GM18870 (cell line): ENCODE measurements around the gene TRABD2B.

Source experiments
- ATAC-seq: cut with Tn5 transposase; IDR thresholded peaks from one replicate; pipeline ENCODE4 v1.9.1; 2021; ENCODE audit warnings: moderate library complexity; ENCODE audit not compliant: unreplicated experiment

The TRABD2B gene

DNA sequence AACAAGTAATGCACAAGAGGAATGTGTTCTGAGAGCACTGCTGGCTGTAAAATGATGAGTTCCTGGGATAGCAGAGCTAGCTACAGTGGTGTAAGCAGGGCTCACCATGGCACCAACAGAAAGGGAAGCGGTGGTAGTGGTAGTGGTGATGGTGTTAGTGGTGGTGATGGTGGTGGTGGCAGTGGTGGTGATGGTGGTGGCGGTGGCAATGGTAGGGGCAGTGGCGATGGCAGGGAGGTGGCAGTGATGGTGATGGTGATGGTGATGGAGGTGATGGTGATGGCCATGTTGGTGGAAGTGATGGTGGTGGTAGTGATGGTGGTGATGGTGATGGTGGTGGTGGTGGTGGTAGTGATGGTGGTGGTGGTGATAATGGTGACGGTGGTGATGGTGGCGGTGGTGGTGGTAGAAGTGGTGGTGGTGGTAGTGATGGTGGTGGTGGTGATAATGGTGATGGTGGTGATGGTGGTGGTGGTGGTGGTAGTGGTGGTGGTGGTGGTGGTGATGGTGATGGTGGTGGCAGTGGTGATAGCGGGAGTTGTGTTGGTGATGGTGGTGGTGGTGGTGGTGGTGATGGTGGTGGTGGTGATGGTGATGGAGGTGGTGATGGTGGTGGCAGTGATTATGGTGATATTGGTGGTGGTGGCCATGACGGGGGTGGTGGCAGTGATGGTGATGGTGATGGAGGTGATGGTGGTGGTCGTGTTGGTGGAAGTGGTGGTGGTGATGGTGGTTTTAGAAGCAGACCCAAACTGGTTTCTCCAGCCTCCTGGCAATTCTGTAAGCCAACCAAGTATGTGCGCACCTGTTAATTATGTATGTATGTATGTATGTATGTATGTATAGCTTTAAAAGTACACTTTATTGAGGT, 254.1 kb downstream of the TRABD2B start:
- ATAC-seq, result no peak

DNA sequence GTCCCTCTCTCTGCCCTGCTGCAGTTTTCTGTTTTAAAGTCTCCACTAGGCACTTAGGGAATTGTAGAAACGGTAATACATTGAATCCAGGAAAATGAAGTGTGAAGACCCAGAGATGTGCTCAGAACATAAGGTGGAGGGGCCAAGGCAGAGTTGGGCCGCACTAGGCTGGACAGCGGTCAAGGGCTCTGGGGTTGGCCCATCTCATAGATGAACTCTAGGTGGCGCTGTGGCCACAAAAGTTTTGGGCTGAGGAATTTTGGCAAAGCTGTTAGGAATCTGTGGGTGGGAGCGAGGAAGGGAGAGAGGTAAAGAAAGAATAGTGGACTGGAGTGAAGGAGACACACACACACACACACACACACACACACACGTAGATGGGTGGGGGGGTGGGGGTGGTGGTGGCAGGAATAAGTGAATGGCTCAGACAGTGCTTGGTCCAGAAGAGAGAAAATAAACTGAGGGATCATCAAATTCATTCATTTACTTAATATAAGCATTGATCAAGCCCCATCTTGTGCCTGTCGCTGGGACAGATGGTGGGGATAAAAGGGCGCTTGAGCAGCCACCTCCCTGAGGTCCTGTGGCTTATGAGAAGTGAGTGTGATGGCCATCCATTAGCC, 258.5 kb downstream of the TRABD2B start:
- ATAC-seq, result no peak

DNA sequence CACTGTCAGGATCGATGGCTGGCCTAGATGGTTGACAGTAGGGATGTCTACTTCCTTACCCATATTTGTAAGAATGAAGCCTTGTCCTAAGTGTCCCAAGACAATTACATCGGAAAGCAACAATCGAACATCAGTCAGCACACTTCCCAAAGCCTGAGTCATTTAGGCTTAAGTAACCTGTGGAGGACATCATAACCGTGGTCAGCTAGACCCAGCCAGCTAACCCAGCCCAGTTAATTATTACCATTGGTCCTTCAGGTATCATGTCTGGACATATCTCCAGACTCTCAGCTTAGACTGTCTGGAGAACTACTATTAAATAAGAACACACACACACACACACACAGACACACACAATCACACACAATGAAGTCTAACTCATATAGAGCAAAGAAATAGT, 264.7 kb downstream of the TRABD2B start:
- no peak for ATAC-seq

DNA sequence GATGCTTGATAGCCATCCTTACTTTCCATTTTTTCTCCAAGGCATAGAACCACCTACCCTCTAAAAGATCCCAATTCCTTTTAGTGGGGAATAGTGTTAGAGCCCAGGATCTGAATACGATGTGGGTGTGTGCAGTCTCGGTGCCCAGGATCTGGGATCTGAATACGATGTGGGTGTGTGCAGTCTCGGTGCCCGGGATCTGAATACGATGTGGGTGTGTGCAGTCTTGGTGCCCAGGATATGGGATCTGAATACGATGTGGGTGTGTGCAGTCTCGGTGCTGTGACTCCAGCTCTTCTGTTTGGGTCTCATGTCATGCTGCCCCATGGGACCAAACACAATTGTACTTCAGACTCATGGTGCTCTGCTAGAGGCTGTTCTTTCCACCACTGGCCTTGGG, 265.5 kb downstream of the TRABD2B start:
- ATAC-seq, result no peak

DNA sequence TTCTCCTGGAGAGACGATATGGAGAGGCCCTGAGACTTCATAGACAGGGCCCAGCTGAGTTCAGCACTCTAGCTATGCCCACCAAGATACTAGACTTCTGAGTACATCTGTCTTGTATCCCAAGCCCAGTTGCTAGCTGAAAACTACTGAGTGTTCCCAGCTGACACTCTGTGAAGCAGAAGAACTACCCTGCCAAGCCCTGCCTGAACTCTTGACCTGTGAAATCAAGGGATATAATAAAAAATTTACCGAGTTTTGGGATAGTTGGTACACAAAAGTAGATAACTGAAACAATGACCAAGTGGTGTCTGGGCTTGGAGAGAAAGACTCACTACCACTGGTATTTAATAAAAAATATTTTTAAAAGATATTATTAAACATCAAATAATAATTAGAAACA, 267.5 kb downstream of the TRABD2B start:
- ATAC-seq, result no peak

DNA sequence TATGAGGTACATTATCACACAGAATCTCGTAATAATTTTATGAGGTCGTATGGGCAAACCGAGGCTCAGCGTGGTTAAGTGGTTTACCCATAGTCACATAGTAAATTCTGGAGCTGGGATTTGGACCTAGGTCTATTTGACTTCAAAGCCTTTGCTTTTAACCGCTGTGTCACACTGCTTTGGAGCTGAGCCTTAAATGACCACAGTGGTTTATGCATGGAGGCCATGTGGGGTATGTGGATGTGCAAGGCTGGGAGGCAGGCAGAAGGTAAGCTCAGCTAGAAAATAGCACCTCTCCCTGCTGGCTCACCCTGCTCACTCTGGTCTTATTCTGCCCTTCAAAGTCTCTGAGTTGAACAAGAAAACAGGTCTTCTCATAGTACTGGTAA, 269.5 kb downstream of the TRABD2B start:
- ATAC-seq, result no peak

DNA sequence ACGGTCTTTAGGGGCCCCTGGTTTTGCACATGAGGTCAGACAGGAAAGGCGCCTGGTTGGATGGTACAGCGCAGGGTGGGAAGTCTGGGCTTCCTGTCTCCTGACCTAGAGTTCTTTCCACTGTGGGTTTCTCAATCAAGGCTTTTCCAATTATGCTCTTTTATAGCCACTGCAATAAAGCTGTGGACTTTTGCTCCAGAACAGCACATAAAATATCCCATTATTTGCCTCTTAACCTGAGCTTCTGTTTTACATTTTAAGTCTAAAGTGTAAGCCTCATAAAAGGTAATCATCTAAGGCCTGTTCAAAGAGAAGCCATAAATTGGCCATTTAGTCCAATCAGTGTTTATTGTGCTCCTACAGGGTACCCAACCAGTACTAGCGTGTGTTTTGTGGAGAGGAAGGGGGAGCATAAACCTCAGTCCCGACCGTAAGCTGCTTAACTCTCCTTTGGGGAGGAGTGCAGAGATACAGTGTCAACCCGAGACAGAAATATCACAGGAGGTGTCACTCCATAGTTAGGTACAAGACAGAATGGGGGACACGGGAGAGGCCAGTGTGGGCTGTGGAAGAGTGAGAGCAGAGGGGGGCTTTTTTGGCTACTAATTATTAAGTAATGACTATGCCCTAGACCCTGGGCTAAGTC, 270.0 kb downstream of the TRABD2B start:
- no peak for ATAC-seq

DNA sequence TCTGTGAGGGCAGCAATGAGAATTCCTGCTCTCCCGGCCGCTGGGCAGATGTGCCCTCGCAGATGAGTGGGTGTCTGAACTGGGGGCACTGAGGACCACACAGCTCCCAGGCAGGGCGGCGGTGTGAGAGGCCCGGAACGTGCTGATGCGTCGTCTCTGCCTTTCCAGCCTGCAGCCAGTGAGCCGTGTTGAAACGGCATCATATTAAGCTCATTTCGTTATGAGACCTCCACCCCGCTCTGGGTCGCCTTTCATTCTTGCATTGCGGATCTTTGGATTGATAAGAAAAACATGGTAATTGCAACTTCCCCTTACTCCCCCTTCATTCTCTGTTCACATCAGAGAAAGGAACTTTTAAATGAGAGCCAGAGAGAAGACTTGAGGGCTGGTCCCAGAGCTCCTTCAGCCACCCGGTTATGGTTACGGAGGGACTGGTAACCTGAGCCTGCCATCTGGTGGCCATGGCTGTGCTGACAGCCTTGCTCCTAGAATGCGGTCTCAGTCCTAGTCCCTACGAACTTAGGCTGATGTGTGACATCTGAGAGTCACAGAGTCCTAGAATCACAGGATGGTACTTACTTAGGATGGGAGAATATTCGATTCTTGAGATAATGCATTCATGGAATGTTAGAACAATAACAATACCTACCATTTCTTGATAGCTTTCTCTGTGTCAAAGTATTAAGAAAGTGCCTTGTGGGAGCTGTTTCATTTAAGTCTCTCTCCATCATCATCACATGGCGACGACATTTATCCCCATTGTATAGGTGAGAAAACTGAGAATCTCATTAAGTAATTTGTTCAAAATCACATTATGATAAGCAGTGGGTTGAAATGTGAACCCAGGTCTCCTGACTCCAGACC, 271.0 kb downstream of the TRABD2B start:
- peak; percentile 79 for ATAC-seq

DNA sequence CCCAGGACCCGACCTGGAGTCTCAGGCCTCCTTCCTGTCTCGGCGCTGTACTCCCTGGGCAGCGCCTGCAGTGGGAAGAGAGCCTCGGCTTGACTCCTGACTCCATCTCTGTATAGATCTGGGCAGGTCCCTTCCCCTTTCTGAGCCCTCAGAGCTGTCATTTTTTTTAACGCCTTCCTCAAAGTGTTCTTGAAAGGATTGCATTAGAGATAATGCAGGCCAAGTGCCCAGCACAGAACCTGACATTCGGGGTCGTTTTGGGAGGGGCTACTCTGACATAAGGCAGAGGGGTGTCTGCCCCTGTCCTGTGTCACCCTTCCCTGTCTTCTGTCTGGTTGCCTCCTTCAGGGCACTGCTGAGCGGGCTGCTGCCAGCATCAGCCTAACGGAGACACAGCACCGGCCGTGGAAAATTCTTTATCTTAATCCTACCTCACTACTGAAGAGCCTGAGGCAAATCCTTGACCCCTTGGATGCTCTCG, 271.6 kb downstream of the TRABD2B start:
- no peak for ATAC-seq

DNA sequence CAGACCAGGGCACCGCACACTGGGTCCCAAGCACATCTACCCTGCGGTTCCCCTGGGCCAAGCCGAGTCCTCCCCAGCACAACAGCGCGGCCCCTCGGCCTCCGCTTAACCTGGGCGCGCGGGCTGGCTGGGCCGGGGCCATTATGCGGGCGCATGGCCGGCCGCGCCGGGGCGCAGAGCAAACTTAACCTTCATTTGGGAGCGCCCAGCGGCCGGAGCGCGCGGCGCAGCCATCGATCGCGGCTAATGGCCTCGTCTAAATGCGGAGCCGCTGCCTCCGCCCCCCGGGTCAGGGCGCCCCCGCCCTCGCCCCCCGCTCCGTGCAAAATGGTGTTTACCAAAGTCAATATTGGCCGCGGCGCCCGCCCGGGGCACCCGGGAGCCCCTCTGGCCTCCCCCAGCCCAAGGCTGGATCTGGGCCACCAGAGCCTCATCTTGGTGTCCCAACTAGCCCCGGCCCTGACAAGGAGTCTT, 272.1 kb downstream of the TRABD2B start:
- ATAC-seq, result no peak

DNA sequence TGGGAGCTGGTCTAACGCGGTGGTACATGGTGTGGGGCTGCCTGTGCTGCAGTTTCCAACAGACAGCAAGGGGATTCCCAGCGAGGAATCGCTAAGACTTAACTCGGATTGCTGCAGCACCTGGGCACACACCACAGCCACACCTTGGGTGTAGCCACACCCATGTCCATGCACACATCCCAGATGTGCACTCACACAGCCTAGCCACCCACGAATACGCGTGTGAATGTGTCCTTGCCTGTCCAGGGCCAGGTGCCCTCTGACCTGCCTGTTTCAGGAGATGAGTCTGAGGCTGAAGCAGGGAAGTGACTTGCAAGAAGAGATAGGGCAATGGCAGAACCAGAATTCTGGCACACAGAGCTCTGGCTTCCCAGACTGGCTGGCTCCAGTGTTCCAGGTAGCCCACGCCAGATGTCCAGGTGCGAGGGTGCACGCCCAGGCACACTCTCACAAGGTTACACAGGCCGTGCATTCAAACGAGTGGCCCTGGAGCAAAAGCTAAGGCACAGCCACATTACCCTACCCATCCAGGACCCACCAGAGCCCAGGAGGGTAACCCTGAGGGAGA, 272.7 kb downstream of the TRABD2B start:
- no peak for ATAC-seq

DNA sequence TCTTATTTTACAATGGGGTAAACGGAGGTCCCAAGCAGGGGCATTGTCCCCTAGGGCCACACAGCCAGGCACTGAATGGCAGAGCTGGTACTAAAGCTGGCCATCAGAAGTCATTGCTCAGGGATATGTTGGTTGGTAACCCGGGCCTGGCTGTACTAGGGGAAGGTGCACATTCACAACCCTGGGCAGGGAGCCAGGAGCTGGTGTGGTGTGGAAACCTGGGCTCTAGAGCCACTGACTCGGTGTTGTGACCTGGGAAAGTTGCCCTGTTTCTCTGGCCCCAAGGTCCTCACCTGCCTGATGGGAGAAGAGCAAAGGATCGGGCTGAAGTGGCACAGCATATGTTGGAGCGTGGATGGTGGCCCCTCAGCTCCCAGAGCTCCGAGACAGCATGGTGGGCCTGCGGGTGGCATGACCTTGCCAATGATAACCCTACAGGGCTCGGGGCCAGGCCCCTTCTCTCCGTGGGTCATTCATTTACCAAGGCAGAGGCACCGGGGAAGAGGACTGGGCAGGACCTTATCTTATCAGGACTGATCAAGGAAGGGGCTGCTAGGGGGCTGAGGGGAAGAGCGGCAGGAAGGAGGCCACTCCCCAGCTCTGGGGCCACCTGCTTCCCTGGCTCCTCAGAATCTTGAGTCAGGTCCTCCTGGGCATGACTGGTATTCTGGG, 274.1 kb downstream of the TRABD2B start:
- no peak for ATAC-seq

DNA sequence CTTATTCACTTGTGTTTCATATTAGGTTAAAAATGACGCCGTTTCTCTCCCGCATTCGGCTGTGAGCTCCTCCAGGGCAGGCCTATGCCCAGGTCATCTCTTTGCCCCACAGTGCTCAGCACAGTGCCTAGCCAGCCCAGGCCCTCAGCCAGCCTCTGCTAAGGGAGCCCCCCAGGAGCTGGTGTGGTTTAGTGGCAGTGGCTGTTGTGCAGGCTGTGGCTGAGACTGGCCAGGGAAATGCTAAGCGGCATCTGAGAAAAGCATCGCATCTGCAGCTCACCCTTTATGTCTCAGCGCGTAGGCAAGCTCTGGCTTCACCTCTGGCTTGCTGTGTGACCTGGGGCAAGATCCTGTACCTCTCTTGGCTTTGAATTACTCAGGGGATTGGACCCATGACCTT, 275.1 kb downstream of the TRABD2B start:
- no peak for ATAC-seq

DNA sequence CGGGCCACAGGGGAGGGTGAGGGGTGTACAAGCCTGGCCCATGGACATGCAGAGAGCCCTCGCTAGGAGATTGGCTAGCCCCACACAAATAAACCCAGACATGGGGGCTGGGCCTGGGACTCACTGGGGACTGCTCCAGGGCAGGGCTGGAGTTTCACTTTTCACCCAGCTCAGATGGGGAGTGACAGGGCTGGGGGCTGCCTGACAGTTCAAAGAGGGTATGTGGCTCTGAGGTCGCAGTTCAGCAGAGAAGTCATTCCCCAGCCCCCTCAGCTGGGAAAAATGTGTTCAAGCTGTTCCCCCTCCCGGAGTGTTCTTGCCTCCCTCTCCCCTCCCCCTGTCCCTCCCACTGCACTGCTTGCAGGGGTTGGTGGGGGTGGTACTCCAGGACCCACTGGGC, 277.1 kb downstream of the TRABD2B start:
- no peak for ATAC-seq

DNA sequence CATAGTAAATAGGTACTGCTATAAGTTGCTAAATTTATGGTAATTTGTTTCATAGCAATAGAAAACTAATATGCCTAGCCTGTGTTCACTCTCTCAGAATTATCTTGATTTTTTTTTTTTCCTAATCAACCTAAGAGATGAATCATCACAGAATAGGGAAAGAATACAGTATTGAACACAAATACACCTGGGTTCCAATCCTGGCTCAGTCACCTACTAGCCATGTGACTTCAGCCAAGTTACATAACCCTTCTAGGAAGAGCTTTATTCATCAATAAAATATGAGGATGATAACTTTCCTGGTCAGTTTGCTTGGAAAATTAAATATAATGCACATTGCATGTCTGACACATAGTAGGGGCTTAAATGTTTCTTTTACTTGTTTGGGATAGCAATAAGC, 279.8 kb downstream of the TRABD2B start:
- no peak for ATAC-seq

DNA sequence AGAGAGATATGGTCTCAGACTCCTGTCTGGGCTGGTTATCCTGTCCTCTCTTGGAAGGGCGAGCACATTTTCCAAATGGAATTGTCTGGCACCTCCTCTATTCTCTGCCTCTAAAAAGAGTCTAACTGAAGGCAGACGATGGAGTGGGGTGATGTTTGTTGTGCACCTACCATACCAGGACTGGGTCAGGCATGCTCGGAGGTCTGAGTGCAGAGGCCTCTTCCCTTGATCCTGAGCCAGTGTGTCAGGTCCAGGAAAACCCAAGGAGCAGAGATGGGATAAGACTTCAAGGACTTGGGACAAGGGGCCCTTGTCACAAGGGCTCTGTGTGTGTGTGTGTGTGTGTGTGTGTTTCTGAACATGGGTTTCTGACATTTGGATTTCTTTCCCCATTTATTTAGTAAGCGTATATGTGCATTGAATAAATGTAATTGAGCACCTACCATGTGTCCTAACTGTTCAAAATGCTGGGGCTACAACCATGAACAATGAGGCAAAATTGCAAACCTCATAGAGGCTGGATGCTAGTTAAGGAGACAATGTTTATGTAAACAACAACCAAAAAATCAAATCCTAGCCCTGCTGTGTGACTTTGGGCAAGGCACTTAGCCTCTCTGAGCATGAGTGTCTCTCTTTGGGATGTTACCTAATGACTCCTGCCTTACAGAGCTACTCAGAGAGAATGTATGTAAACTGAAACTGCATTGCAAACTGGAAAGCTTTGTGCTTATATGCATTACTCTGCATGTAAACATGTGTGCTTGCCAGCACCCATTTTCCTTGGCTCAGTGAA, 283.0 kb downstream of the TRABD2B start:
- no peak for ATAC-seq

DNA sequence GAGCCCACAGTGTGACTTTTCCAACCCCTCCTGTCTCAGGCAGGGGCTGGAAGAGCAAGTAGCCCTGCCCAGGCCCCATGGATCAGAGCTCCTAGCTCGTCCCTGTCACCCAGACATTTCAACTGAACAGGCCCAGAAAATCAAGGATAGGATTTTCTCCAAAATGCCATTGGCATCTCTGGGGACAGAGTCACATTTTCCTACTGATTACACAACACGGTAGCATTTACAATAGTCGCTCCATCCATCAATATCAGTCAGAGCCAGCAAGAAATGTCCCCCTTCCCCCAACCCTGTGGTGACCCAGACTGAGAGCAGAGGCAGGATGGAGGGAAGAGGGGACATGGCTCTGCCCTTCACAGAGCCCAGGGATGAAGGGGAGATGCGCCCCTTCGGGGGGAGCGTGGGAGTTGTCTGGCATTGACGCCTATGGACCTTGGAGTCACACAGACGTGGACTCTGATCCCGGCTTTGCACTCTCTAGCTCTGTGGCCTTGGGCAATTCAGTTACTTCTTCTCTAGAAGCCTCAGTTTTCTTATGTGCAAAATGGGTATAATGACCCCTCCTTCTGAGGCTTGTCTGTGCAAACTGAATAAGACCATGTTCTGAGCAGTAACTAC, 283.7 kb downstream of the TRABD2B start:
- no peak for ATAC-seq

DNA sequence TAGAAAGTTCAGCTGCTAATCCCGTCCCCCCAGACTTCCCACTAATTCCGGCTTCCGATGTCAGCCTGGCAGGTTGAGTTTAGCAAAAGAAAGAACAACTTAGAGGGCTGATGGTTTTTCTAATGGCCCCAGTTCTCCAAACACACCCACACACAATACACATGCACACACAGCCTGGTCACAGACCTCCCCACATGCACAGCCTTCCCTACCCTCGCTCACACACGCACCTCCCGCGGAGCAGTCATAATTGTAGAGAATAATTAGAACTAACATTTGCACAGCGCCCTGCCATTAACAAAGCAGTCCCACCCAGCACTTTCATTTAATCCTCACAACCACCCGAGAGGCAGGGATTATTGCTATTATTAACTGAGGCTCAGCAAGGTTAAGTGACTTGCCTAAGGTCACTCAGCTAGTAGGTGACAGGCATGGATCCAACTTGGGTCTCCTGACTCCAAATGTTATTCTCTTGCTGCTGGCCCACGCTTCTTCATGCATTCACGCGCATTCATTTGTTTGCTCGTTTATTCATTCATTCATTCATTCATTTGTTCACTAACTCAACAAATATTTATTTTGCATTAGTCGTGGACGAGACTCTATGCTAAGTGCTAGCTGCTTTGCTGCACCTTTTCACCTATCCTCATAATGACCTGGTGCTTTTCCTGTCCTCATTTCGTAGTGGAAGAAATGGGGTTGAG, 284.4 kb downstream of the TRABD2B start:
- no peak for ATAC-seq
